Putamen (tissue), 1 donor: Measurements from ENCODE around the gene TSPAN32.

ENCODE experiments used
- DNase-seq: peaks from one replicate; pipeline ENCODE4 v3.0.0-alpha.2; 2016; ENCODE audit warnings: low spot score

TSPAN32 gene

GRCh38 chr11:2301631-2302305, at the start of gene TSPAN32, which contains the start of gene C11orf21:
Gene TSPAN32, plus strand, starts transcription at chr11:2302013. Its CDS starts 137 bp downstream, at chr11:2302150.
Gene C11orf21, minus strand, starts transcription at chr11:2301918. Its CDS starts 110 bp downstream, at chr11:2301808.
- peak; percentile 17 for DNase-seq

- DNase-seq: no peak
Observed at GRCh38 chr11:2252018-2252417, 49.8 kb upstream of the TSPAN32 start.

GRCh38 chr11:2256293-2256913, 45.4 kb upstream of the TSPAN32 start:
- DNase-seq: no peak

GRCh38 chr11:2256951-2257700, 44.7 kb upstream of the TSPAN32 start:
- DNase-seq: no peak

- DNase-seq: no peak
Observed at GRCh38 chr11:2258501-2259465, 43.0 kb upstream of the TSPAN32 start.

GRCh38 chr11:2259466-2259830, 42.4 kb upstream of the TSPAN32 start:
- DNase-seq: no peak

- DNase-seq: no peak
Observed at GRCh38 chr11:2259897-2260451, 41.8 kb upstream of the TSPAN32 start.

- DNase-seq: no peak
Observed at GRCh38 chr11:2260491-2261364, 41.1 kb upstream of the TSPAN32 start.

GRCh38 chr11:2261436-2262230, 40.2 kb upstream of the TSPAN32 start:
- no peak for DNase-seq

- no peak for DNase-seq
Observed at GRCh38 chr11:2262301-2263070, 39.3 kb upstream of the TSPAN32 start.

- no peak for DNase-seq
Observed at GRCh38 chr11:2263071-2263565, 38.7 kb upstream of the TSPAN32 start.

GRCh38 chr11:2263724-2264360, 38.0 kb upstream of the TSPAN32 start:
- DNase-seq: no peak

GRCh38 chr11:2264366-2265053, 37.3 kb upstream of the TSPAN32 start:
- DNase-seq: no peak

- peak; percentile 15 for DNase-seq
Observed at GRCh38 chr11:2265396-2265795, 36.4 kb upstream of the TSPAN32 start.

GRCh38 chr11:2265854-2266585, 35.8 kb upstream of the TSPAN32 start:
- no peak for DNase-seq

- no peak for DNase-seq
Observed at GRCh38 chr11:2266586-2267305, 35.1 kb upstream of the TSPAN32 start.
